ENCODE data around the gene ESPNL. TPM values are rescaled to one million over a fixed set of nuclear protein-coding genes. Genes with fewer than 3 reads are reported as not detected.

The ESPNL gene
- total RNA-seq, 1 experiment from 2014 or later: 0.85 TPM

DNA sequence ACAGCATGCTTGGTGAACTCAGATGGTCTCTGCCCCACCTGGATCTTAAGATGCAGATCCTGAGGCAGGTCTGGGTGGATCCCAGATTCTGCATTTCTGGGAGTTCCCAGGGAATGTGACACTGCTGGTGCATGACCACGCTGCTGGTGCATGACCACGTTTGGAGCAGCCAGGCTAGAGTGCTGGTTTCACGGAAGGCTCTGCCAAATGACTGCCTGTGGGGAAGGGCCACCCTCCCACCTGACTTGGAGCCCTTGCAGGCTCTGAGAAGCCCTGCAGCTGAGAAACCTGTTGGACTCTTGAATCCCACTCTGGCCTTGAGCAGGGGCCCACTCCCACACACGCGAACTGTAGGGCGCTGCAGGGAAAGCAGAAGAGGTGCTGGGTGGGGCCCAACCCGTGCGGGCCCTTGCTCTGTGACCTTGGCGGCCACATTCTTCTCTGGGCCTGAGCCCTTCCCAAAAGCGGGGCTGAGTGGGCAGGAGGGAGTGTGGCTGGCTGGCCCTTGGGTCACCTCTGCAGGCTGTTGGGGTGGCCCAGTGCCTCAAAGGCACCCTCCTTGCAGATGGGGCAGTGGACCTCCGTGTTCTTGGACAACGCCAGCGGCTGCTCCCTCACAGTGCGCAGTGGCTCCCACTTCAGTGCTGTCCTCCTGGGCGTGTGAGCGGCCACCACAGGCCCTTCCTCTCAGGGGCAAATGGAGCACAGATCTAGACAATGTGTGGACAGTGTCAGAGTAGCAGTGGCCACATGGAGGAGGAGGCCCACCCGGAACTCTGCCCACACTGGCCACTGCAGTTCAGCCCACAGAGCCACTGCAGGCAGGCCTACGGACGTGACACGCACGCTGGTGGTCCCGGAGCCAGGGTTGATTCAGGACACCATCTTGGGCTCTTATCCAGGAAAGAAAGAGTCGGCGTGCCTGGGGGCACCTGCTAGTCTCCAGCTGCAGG lies 66.5 kb downstream of the ESPNL start:
- TF ChIP-seq POLR2AphosphoS5 (IDR thresholded peaks at IDR 0.05; ENCODE audit: low read depth, low read length) (no peak), SIN3A (IDR thresholded peaks at IDR 0.05; ENCODE audit: borderline replicate concordance, insufficient read depth, low read depth, low read length) (no peak), TCF7L2 (IDR thresholded peaks at IDR 0.05; ENCODE audit: low read depth, low read length) (no peak)
- TF ChIP-seq, protein P1, sequence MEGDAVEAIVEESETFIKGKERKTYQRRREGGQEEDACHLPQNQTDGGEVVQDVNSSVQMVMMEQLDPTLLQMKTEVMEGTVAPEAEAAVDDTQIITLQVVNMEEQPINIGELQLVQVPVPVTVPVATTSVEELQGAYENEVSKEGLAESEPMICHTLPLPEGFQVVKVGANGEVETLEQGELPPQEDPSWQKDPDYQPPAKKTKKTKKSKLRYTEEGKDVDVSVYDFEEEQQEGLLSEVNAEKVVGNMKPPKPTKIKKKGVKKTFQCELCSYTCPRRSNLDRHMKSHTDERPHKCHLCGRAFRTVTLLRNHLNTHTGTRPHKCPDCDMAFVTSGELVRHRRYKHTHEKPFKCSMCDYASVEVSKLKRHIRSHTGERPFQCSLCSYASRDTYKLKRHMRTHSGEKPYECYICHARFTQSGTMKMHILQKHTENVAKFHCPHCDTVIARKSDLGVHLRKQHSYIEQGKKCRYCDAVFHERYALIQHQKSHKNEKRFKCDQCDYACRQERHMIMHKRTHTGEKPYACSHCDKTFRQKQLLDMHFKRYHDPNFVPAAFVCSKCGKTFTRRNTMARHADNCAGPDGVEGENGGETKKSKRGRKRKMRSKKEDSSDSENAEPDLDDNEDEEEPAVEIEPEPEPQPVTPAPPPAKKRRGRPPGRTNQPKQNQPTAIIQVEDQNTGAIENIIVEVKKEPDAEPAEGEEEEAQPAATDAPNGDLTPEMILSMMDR (IDR thresholded peaks at IDR 0.05): no peak
- TF ChIP-seq, protein P2, sequence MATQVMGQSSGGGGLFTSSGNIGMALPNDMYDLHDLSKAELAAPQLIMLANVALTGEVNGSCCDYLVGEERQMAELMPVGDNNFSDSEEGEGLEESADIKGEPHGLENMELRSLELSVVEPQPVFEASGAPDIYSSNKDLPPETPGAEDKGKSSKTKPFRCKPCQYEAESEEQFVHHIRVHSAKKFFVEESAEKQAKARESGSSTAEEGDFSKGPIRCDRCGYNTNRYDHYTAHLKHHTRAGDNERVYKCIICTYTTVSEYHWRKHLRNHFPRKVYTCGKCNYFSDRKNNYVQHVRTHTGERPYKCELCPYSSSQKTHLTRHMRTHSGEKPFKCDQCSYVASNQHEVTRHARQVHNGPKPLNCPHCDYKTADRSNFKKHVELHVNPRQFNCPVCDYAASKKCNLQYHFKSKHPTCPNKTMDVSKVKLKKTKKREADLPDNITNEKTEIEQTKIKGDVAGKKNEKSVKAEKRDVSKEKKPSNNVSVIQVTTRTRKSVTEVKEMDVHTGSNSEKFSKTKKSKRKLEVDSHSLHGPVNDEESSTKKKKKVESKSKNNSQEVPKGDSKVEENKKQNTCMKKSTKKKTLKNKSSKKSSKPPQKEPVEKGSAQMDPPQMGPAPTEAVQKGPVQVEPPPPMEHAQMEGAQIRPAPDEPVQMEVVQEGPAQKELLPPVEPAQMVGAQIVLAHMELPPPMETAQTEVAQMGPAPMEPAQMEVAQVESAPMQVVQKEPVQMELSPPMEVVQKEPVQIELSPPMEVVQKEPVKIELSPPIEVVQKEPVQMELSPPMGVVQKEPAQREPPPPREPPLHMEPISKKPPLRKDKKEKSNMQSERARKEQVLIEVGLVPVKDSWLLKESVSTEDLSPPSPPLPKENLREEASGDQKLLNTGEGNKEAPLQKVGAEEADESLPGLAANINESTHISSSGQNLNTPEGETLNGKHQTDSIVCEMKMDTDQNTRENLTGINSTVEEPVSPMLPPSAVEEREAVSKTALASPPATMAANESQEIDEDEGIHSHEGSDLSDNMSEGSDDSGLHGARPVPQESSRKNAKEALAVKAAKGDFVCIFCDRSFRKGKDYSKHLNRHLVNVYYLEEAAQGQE (IDR thresholded peaks at IDR 0.05; ENCODE audit: insufficient read depth in 1 of 2, low read depth in 2 of 2, low read length in 1 of 2): no peak
- H3K4me3 ChIP-seq (ENCODE audit: low read depth in 2 of 2, low read length in 2 of 2): no peak overlapping the region
- DNase-seq (ENCODE audit: low read depth, low spot score): no peak
- H3K9me3 ChIP-seq (ENCODE audit: control insufficient read depth, insufficient read depth, low read depth, low read length): no peaks in the 10 kb centered on the region
- ChIA-PET CTCF (no interaction called here), POLR2A (interaction anchor here (0.6 kb wide), 1 partner anchor 549 kb away, joined by 7 read pairs; no protein-coding TSS in a partner anchor)
- in situ Hi-C loops (cut with HindIII; ENCODE audit: low pct_unique_long_range_greater_than_20kb, low sequenced_read_pairs) (no loop called here), intact Hi-C loops (cut with micrococcal nuclease; ENCODE audit: unreplicated experiment) (no loop called here)
- no peak for ATAC-seq
- peaks cover 7% of the 10 kb centered on the region; the same call in 1 of the 2 replicates for H3K4me1 ChIP-seq (ENCODE audit: control insufficient read depth, insufficient read depth, low read length)
- H3K27me3 ChIP-seq (ENCODE audit: control insufficient read depth, insufficient read depth, low read length): no peaks in the 10 kb centered on the region
- H3K27ac ChIP-seq (ENCODE audit: low read length): no peak overlapping the region
- no TSS peak for BruUV-seq (replicated peaks)
- peaks cover 6% of the 10 kb centered on the region for H3K36me3 ChIP-seq (ENCODE audit: control insufficient read depth, insufficient read depth, low read length)

DNA sequence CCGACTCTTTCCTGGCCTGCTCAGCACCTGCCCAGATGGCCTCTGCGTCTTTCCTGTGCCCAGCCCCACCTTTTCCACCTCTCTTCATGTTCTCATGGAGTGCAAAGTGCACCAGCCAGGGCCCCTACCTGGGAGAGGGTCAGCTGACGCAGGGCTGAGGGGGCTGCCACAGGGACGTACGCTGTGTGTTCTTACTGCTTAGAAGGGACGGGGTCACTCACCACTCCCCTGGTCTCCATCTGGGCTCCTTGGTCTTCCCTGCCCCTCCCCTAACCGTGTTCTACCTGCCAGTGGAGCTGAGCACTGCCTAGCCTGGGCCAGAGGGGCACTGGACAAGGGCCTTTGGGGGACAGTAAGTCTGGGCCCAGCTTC lies 67.2 kb downstream of the ESPNL start:
- no TSS peak for BruUV-seq (replicated peaks)
- CTCF ChIA-PET: no interaction called here
- POLR2A ChIA-PET: no interaction called here

More for the DNA sequence above, 67.2 kb downstream of the ESPNL start:
- H3K27ac ChIP-seq (ENCODE audit: low read length): no peak overlapping the region
- no peaks in the 10 kb centered on the region for H3K9me3 ChIP-seq (ENCODE audit: control insufficient read depth, insufficient read depth, low read depth, low read length)
- TF ChIP-seq, protein P1 (IDR thresholded peaks at IDR 0.05): no peak
- TF ChIP-seq, protein P2 (IDR thresholded peaks at IDR 0.05; ENCODE audit: insufficient read depth in 1 of 2, low read depth in 2 of 2, low read length in 1 of 2): no peak
- TF ChIP-seq POLR2AphosphoS5 (IDR thresholded peaks at IDR 0.05; ENCODE audit: low read depth, low read length): no peak
- TF ChIP-seq TCF7L2 (IDR thresholded peaks at IDR 0.05; ENCODE audit: low read depth, low read length): no peak
- TF ChIP-seq SIN3A (IDR thresholded peaks at IDR 0.05; ENCODE audit: borderline replicate concordance, insufficient read depth, low read depth, low read length): no peak
- no peak for DNase-seq (ENCODE audit: low read depth, low spot score)
- intact Hi-C loops (cut with micrococcal nuclease; ENCODE audit: unreplicated experiment): no loop called here
- in situ Hi-C loops (cut with HindIII; ENCODE audit: low pct_unique_long_range_greater_than_20kb, low sequenced_read_pairs): no loop called here
- ATAC-seq: no peak
- H3K27me3 ChIP-seq (ENCODE audit: control insufficient read depth, insufficient read depth, low read length): no peaks in the 10 kb centered on the region
- H3K36me3 ChIP-seq (ENCODE audit: control insufficient read depth, insufficient read depth, low read length): peaks cover 6% of the 10 kb centered on the region
- H3K4me3 ChIP-seq (ENCODE audit: low read depth in 2 of 2, low read length in 2 of 2): no peak overlapping the region
- H3K4me1 ChIP-seq (ENCODE audit: control insufficient read depth, insufficient read depth, low read length): peaks cover 7% of the 10 kb centered on the region; the same call in 1 of the 2 replicates

Data from Panc1 (cell line).